Measurements from ENCODE around the gene AJAP1.

- TF ChIP-seq CTCF (IDR thresholded peaks at IDR 0.05) (no peak), POLR2A (IDR thresholded peaks at IDR 0.05) (no peak)
These were observed 114.1 kb downstream of the AJAP1 start for GRCh38 chr1:4768553-4768952.
